HCT116 (cell line): ENCODE results near the gene THRB. TPM values are rescaled to one million over a fixed set of nuclear protein-coding genes. Genes with fewer than 3 reads are reported as not detected.

Experiments
- ATAC-seq: fragments of 200-7000 bp; cut with Tn5 transposase; 2 replicates; pipeline ENCODE4 v1.9.1; 2020; ENCODE audit warnings: mild to moderate bottlenecking, moderate library complexity
- BruUV-seq: library from RNA; stranded (reverse); fragments of 400-500 nt; replicated peaks from 2 replicates; lab custom pipeline; 2021; lab: Mats Ljungman, UMichigan
- CTCF ChIA-PET: fragments of 300-600 bp; sonication (Branson Sonifier 250); formaldehyde crosslinking; loops from one replicate; lab custom pipeline; 2021; ENCODE audit warnings: antibody characterized with exemption; lab: Charles Lee
- POLR2A ChIA-PET: fragments of 300-600, 350-600 bp; sonication (Branson Sonifier 250); formaldehyde crosslinking; loops from one replicate; lab custom pipeline; 2021; ENCODE audit warnings: antibody characterized with exemption; lab: Charles Lee
- RAD21 ChIA-PET, 2 experiments: fragments of 300-600 bp; sonication (Branson Sonifier 250); formaldehyde crosslinking; loops; one replicate each; lab custom pipeline; 2023; ENCODE audit warnings: low total read pairs in 2 of 2; ENCODE audit not compliant: uncharacterized antibody in 2 of 2, unreplicated experiment in 2 of 2, low non-redundant PET in 1 of 2; lab: Charles Lee
- DNase-seq: peaks from one replicate; pipeline ENCODE4 v3.0.0-alpha.2; 2010; ENCODE audit warnings: low read depth, low spot score
- H2AFZ ChIP-seq: fragments of 200-600 bp; shearing (Covaris generic), sonication (generic); 2 replicates; pipeline ENCODE4 v1.6.1; 2017; ENCODE audit warnings: low read depth, mixed run types, mixed read lengths, antibody characterized with exemption, low read length; ENCODE audit not compliant: poor library complexity, severe bottlenecking
- H3K27ac ChIP-seq: 2 replicates; pipeline ENCODE4 v1.5.1; 2012; ENCODE audit warnings: low read depth, low read length
- H3K27me3 ChIP-seq: fragments of 200-600 bp; sonication (generic); 2 replicates; pipeline ENCODE4 v1.6.1; 2016; ENCODE audit warnings: mixed run types, low read length, mixed read lengths; ENCODE audit not compliant: insufficient read depth
- H3K36me3 ChIP-seq, 2 experiments: fragments of 200-500 bp in 1 of 2; fragments of 200-600 bp in 1 of 2; sonication (Bioruptor generic) in 1 of 2; sonication (generic) in 1 of 2; 2 replicates each; pipeline versions ENCODE4 v1.5.1 to v1.6.1; 2014 to 2016; ENCODE audit warnings: low read length in 2 of 2, inconsistent platforms in 1 of 2, mixed read lengths in 1 of 2, mixed run types in 1 of 2; ENCODE audit not compliant: insufficient read depth in 2 of 2, control insufficient read depth in 1 of 2
- H3K4me1 ChIP-seq, 2 experiments: fragments of 200-600 bp in 1 of 2; sonication (generic) in 1 of 2; 2 replicates each; pipeline versions ENCODE4 v1.5.1 to v1.6.1; 2012 to 2017; ENCODE audit warnings: low read length in 2 of 2, inconsistent platforms in 1 of 2, mild to moderate bottlenecking in 1 of 2, mixed read lengths in 1 of 2, mixed run types in 1 of 2, moderate library complexity in 1 of 2; ENCODE audit not compliant: insufficient read depth in 2 of 2, control insufficient read depth in 1 of 2
- H3K4me2 ChIP-seq: fragments of 200-600 bp; sonication (generic); 2 replicates; pipeline ENCODE4 v1.6.1; 2017; ENCODE audit warnings: mixed run types, low read length, mixed read lengths
- H3K4me3 ChIP-seq, 2 experiments: fragments of 200-600 bp in 1 of 2; sonication (generic) in 1 of 2; replicated peaks in 1 of 2; 2 replicates each; pipeline ENCODE4 v1.5.1; 2011 to 2016; ENCODE audit warnings: low read length in 2 of 2, control low read depth in 1 of 2, low read depth in 1 of 2, mild to moderate bottlenecking in 1 of 2, mixed read lengths in 1 of 2, mixed run types in 1 of 2
- H3K79me2 ChIP-seq: fragments of 200-600 bp; sonication (generic); 2 replicates; pipeline ENCODE4 v1.6.1; 2017; ENCODE audit warnings: mild to moderate bottlenecking, mixed run types, low read length, moderate library complexity, mixed read lengths; ENCODE audit not compliant: insufficient read depth
- H3K9ac ChIP-seq: fragments of 200-600 bp; sonication (generic); 2 replicates; pipeline ENCODE4 v1.6.1; 2016; ENCODE audit warnings: low read length, mixed read lengths
- H3K9me2 ChIP-seq: fragments of 200-600 bp; sonication (generic), shearing (Covaris generic); 2 replicates; pipeline ENCODE4 v1.6.1; 2017; ENCODE audit warnings: mixed run types, mild to moderate bottlenecking, moderate library complexity; ENCODE audit not compliant: insufficient read depth
- H3K9me3 ChIP-seq, 2 experiments: fragments of 200-500 bp in 1 of 2; fragments of 200-600 bp in 1 of 2; sonication (Bioruptor generic) in 1 of 2; sonication (generic) in 1 of 2; 2 replicates each; pipeline ENCODE4 v1.6.1; 2014 to 2017; ENCODE audit warnings: low read length in 2 of 2, mixed read lengths in 2 of 2, inconsistent platforms in 1 of 2, low read depth in 1 of 2, mild to moderate bottlenecking in 1 of 2, mixed run types in 1 of 2, moderate library complexity in 1 of 2; ENCODE audit not compliant: control insufficient read depth in 1 of 2, insufficient read depth in 1 of 2
- H4K20me1 ChIP-seq: fragments of 200-600 bp; sonication (generic), shearing (Covaris generic); 2 replicates; pipeline ENCODE4 v1.6.1; 2017; ENCODE audit warnings: mixed run types, mild to moderate bottlenecking, moderate library complexity; ENCODE audit not compliant: insufficient read depth
- CEBPB ChIP-seq: IDR thresholded peaks from 2 replicates; pipeline ENCODE4 v1.6.1; 2012; ENCODE audit warnings: low read depth
- EGR1 ChIP-seq: IDR thresholded peaks from 2 replicates; pipeline ENCODE4 v1.6.1; 2012; ENCODE audit warnings: low read depth
- ELF1 ChIP-seq: IDR thresholded peaks from 2 replicates; pipeline ENCODE4 v1.6.1; 2012; ENCODE audit warnings: low read depth, borderline replicate concordance
- EZH2 ChIP-seq: fragments of 200-600 bp; sonication (generic); IDR thresholded peaks from 2 replicates; pipeline ENCODE4 v1.6.1; 2017; ENCODE audit warnings: antibody characterized with exemption, mixed run types
- EZH2phosphoT487 ChIP-seq: fragments of 200-600 bp; IDR thresholded peaks from 2 replicates; pipeline ENCODE4 v1.6.1; 2018; ENCODE audit warnings: antibody characterized with exemption, borderline replicate concordance
- FOSL1 ChIP-seq: IDR thresholded peaks from 2 replicates; pipeline ENCODE4 v1.6.1; 2012; ENCODE audit warnings: low read depth
- JUND ChIP-seq: IDR thresholded peaks from 2 replicates; pipeline ENCODE4 v1.6.1; 2012
- POLR2A ChIP-seq: IDR thresholded peaks from 2 replicates; pipeline ENCODE4 v1.7.0; 2011; ENCODE audit warnings: borderline replicate concordance; ENCODE audit not compliant: insufficient read depth, insufficient read length; ENCODE audit errors: extremely low read depth
- POLR2AphosphoS5 ChIP-seq: IDR thresholded peaks from 2 replicates; pipeline ENCODE4 v1.6.1; 2011; ENCODE audit warnings: mild to moderate bottlenecking, low read depth, low read length, moderate library complexity
- RAD21 ChIP-seq: IDR thresholded peaks from 2 replicates; pipeline ENCODE4 v1.6.1; 2012; ENCODE audit warnings: low read depth, mild to moderate bottlenecking
- SIN3A ChIP-seq: IDR thresholded peaks from 2 replicates; pipeline ENCODE4 v1.6.1; 2012; ENCODE audit warnings: low read depth
- SP1 ChIP-seq: IDR thresholded peaks from 2 replicates; pipeline ENCODE4 v1.6.1; 2012; ENCODE audit warnings: low read depth
- SRF ChIP-seq: IDR thresholded peaks from 2 replicates; pipeline ENCODE4 v1.6.1; 2012; ENCODE audit warnings: low read depth
- TCF7L2 ChIP-seq: IDR thresholded peaks from 2 replicates; pipeline ENCODE4 v1.7.0; 2011; ENCODE audit warnings: borderline replicate concordance, inconsistent platforms; ENCODE audit not compliant: insufficient read depth, insufficient read length; ENCODE audit errors: extremely low read depth
- YY1 ChIP-seq: IDR thresholded peaks from 2 replicates; pipeline ENCODE4 v1.6.1; 2011; ENCODE audit warnings: low read length, low read depth, moderate library complexity, mild to moderate bottlenecking; ENCODE audit not compliant: insufficient replicate concordance; ENCODE audit errors: extremely low read depth
- ZFX ChIP-seq: fragments of 450-650 bp; IDR thresholded peaks from 2 replicates; pipeline ENCODE4 v1.6.1; 2017
- ZNF274 ChIP-seq: fragments of 200-500 bp; sonication (Bioruptor generic); IDR thresholded peaks from 2 replicates; pipeline ENCODE4 v1.6.1; 2014; ENCODE audit warnings: mild to moderate bottlenecking, low read depth, low read length, inconsistent platforms
- intact Hi-C: fragments of 100-400 bp; cut with micrococcal nuclease; formaldehyde crosslinking; loops from 2 replicates; pipeline ENCODE4 v1.10.0; 2022
- total RNA-seq: library from RNA; stranded (reverse); gene quantifications from one replicate; pipeline ENCODE4 v1.2.1, GENCODE V29; 2021; ENCODE audit not compliant: unreplicated experiment
- TF ChIP-seq, protein P1 (sequence below), 3 experiments: fragments of 200-600 bp in 1 of 3; sonication (generic) in 1 of 3; IDR thresholded peaks in 2 of 3; conservative IDR thresholded peaks in 1 of 3; 2 replicates each; pipeline ENCODE4 v1.5.1; 2012 to 2017; ENCODE audit warnings: low read depth in 2 of 3, low read length in 2 of 3, antibody characterized with exemption in 1 of 3, borderline replicate concordance in 1 of 3, control low read depth in 1 of 3, mild to moderate bottlenecking in 1 of 3, mixed read lengths in 1 of 3, mixed run types in 1 of 3, moderate library complexity in 1 of 3; ENCODE audit not compliant: insufficient read depth in 1 of 3
- TF ChIP-seq, protein P2 (sequence below): IDR thresholded peaks from 2 replicates; pipeline ENCODE4 v1.6.1; 2012
- TF ChIP-seq, protein P3 (sequence below): IDR thresholded peaks from 2 replicates; pipeline ENCODE4 v1.6.1; 2012

THRB gene
- total RNA-seq, 1 experiment from 2014 or later, result 2.5 TPM

DNA sequence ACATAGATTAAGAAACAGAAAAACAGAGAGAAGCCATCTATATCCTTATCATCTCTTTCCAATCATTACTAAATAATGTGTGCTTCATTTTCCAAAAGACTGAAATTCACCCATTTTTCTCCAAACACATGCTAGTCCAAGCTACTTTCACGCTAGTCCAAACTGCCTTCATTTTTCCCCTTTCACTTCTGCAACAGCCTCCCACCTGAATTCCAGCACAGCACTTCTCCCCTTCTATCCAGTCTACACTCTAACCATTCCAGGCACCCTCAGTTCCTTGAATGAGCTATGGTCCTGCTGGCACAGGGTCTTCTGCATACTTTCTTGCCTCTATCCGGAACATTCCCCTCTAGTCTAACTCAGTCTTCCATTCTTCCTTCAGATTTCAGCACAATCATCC lies 112.0 kb downstream of the THRB start:
- POLR2A ChIA-PET, result no interaction called here
- no TSS peak for BruUV-seq

DNA sequence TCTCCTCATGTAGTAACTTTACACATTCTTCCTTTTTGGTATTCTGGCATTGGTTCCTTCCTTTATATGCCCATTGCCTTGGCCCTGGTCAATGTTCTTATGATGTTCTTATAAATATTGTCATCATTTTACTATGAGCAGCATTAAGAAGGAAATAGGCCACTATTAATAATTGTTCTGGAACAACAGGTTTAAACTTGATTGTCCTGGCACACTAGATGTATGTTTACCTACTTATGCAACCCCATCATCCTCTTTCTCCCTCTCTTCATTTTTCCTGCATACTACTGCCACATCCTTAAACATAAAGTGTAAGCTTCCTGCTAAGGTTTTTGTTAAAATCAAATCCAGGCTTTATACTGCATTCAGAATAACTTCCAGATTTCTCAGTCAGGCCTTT lies 114.7 kb downstream of the THRB start:
- no peak for DNase-seq
- H3K27ac ChIP-seq, result no peak overlapping the region
- no peaks in the 10 kb centered on the region for H3K9me3 ChIP-seq
- no TSS peak for BruUV-seq
- CTCF ChIA-PET, result no interaction called here
- no peak overlapping the region for H3K4me2 ChIP-seq
- H3K4me1 ChIP-seq, result no peaks in the 10 kb centered on the region
- no peak overlapping the region for H2AFZ ChIP-seq
- no peaks in the 10 kb centered on the region for H3K9me2 ChIP-seq
- ATAC-seq, result no peak
- H3K36me3 ChIP-seq, result no peaks in the 10 kb centered on the region
- RAD21 ChIA-PET, result no interaction called here
- H3K27me3 ChIP-seq, result no peaks in the 10 kb centered on the region
- no peak overlapping the region for H3K4me3 ChIP-seq
- H3K79me2 ChIP-seq, result no peaks in the 10 kb centered on the region
- H4K20me1 ChIP-seq, result no peaks in the 10 kb centered on the region
- intact Hi-C loops, result no loop called here
- POLR2A ChIA-PET, result no interaction called here
- no peak overlapping the region for H3K9ac ChIP-seq
- TF ChIP-seq ZFX (no peak), YY1 (no peak), SIN3A (no peak), EGR1 (no peak), EZH2phosphoT487 (no peak), SRF (no peak), POLR2AphosphoS5 (no peak), SP1 (no peak), POLR2A (no peak), TCF7L2 (no peak), RAD21 (no peak), CEBPB (no peak), EZH2 (no peak), FOSL1 (no peak)
- TF ChIP-seq, protein P1, sequence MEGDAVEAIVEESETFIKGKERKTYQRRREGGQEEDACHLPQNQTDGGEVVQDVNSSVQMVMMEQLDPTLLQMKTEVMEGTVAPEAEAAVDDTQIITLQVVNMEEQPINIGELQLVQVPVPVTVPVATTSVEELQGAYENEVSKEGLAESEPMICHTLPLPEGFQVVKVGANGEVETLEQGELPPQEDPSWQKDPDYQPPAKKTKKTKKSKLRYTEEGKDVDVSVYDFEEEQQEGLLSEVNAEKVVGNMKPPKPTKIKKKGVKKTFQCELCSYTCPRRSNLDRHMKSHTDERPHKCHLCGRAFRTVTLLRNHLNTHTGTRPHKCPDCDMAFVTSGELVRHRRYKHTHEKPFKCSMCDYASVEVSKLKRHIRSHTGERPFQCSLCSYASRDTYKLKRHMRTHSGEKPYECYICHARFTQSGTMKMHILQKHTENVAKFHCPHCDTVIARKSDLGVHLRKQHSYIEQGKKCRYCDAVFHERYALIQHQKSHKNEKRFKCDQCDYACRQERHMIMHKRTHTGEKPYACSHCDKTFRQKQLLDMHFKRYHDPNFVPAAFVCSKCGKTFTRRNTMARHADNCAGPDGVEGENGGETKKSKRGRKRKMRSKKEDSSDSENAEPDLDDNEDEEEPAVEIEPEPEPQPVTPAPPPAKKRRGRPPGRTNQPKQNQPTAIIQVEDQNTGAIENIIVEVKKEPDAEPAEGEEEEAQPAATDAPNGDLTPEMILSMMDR (IDR thresholded peaks at IDR 0.05 in 2 of 3, conservative IDR thresholded peaks at IDR 0.05 in 1 of 3; ENCODE audit: borderline replicate concordance in 1 of 3, insufficient read depth in 1 of 3, low read depth in 2 of 3, low read length in 2 of 3), result no peak
- TF ChIP-seq, protein P2, sequence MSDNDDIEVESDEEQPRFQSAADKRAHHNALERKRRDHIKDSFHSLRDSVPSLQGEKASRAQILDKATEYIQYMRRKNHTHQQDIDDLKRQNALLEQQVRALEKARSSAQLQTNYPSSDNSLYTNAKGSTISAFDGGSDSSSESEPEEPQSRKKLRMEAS, result no peak
- TF ChIP-seq, protein P3, sequence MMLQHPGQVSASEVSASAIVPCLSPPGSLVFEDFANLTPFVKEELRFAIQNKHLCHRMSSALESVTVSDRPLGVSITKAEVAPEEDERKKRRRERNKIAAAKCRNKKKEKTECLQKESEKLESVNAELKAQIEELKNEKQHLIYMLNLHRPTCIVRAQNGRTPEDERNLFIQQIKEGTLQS, result no peak

More for the DNA sequence above, 112.0 kb downstream of the THRB start:
- H3K9me2 ChIP-seq, result no peaks in the 10 kb centered on the region
- CTCF ChIA-PET, result no interaction called here
- H3K9me3 ChIP-seq, result no peaks in the 10 kb centered on the region
- H3K79me2 ChIP-seq, result no peaks in the 10 kb centered on the region
- H3K4me3 ChIP-seq, result no peak overlapping the region
- intact Hi-C loops, result no loop called here
- H2AFZ ChIP-seq, result no peak overlapping the region
- 0 out of 4 replicates have a peak, but pooled peaks cover 0 to 6% of the 10 kb centered on the region in 2 experiments for H3K4me1 ChIP-seq
- no peaks in the 10 kb centered on the region for H4K20me1 ChIP-seq
- H3K9ac ChIP-seq, result no peak overlapping the region
- RAD21 ChIA-PET, result no interaction called here
- TF ChIP-seq POLR2A (no peak), ELF1 (no peak), SRF (no peak), RAD21 (no peak), FOSL1 (no peak), EZH2phosphoT487 (no peak), ZNF274 (no peak), POLR2AphosphoS5 (no peak), YY1 (no peak), JUND (no peak), ZFX (no peak), CEBPB (no peak)
- TF ChIP-seq, protein P2, result no peak
- no peak overlapping the region for H3K4me2 ChIP-seq
- no peak overlapping the region for H3K27ac ChIP-seq
- no peaks in the 10 kb centered on the region for H3K27me3 ChIP-seq
- ATAC-seq, result no peak
- DNase-seq, result no peak
- H3K36me3 ChIP-seq, result no peaks in the 10 kb centered on the region
